GM18858 (cell line): ENCODE measurements around the gene ALKBH5.
"Not testable (repeated sequence)": the region's sequence is repeated elsewhere in the genome, so short reads cannot be mapped to it uniquely, and the experiment has no call there.

ENCODE experiments used
- ATAC-seq: cut with Tn5 transposase; IDR thresholded peaks from one replicate; pipeline ENCODE4 v1.9.1; 2021; ENCODE audit not compliant: unreplicated experiment

ALKBH5 gene

GRCh38 chr17:18185391-18185790 is 1.8 kb downstream of the ALKBH5 start:
- no peak for ATAC-seq

GRCh38 chr17:18185832-18186626 is 2.4 kb downstream of the ALKBH5 start:
- ATAC-seq = no peak

GRCh38 chr17:18186627-18186982 is 3.0 kb downstream of the ALKBH5 start:
- no peak for ATAC-seq

GRCh38 chr17:18187226-18187625 is 3.6 kb downstream of the ALKBH5 start:
- ATAC-seq = no peak

GRCh38 chr17:18187821-18188761 is 4.5 kb downstream of the ALKBH5 start:
- no peak for ATAC-seq

GRCh38 chr17:18190628-18191235 is 7.1 kb downstream of the ALKBH5 start:
- no peak for ATAC-seq

GRCh38 chr17:18191236-18191667 is 7.6 kb downstream of the ALKBH5 start:
- ATAC-seq = no peak

GRCh38 chr17:18191967-18192366 is 8.3 kb downstream of the ALKBH5 start:
- ATAC-seq = no peak

GRCh38 chr17:18194394-18194793 is 10.8 kb downstream of the ALKBH5 start:
- no peak for ATAC-seq

- no peak for ATAC-seq
These were observed 11.2 kb downstream of the ALKBH5 start for GRCh38 chr17:18194804-18195203.

- ATAC-seq = no peak
These were observed 11.6 kb downstream of the ALKBH5 start for GRCh38 chr17:18195246-18195645.

GRCh38 chr17:18197535-18198194 is 14.0 kb downstream of the ALKBH5 start:
- ATAC-seq = no peak

- ATAC-seq = no peak
These were observed 14.9 kb downstream of the ALKBH5 start for GRCh38 chr17:18198530-18198929.

GRCh38 chr17:18201108-18201507 is 17.5 kb downstream of the ALKBH5 start:
- ATAC-seq = no peak

GRCh38 chr17:18203308-18203707 is 19.7 kb downstream of the ALKBH5 start:
- ATAC-seq = no peak

GRCh38 chr17:18205861-18206260 is 22.2 kb downstream of the ALKBH5 start:
- ATAC-seq = no peak

GRCh38 chr17:18206962-18207361 is 23.3 kb downstream of the ALKBH5 start:
- no peak for ATAC-seq

- ATAC-seq = no peak
These were observed 24.5 kb downstream of the ALKBH5 start for GRCh38 chr17:18208092-18208491.

- ATAC-seq = no peak
These were observed 30.1 kb downstream of the ALKBH5 start for GRCh38 chr17:18213666-18214270.

GRCh38 chr17:18216906-18217305 is 33.3 kb downstream of the ALKBH5 start:
- not testable (repeated sequence) for ATAC-seq
